T-helper 2 cell treated with Interferon-gamma antibody and Interleukin-4, amounts not matched to agents 5 μg/mL and 100 μg/mL, for 36 hours (primary cell): ENCODE results near the gene TNFRSF14.
"Not testable (repeated sequence)": the region's sequence is repeated elsewhere in the genome, so short reads cannot be mapped to it uniquely, and the experiment has no call there.

Source experiments
- DNase-seq: peaks from one replicate; pipeline ENCODE4 v3.0.0; 2021; ENCODE audit warnings: low spot score
- H3K27ac Mint-ChIP-seq: one replicate; pipeline ENCODE4 v1.8.0; 2021; ENCODE audit warnings: mild to moderate bottlenecking, mixed read lengths
- H3K27me3 Mint-ChIP-seq: one replicate; pipeline ENCODE4 v1.8.0; 2021; ENCODE audit warnings: low read depth, mixed read lengths
- H3K36me3 Mint-ChIP-seq: one replicate; pipeline ENCODE4 v1.8.0; 2021; ENCODE audit warnings: low read depth, mixed read lengths
- H3K4me1 Mint-ChIP-seq: one replicate; pipeline ENCODE4 v1.8.0; 2021; ENCODE audit warnings: low read depth, mixed read lengths
- H3K4me3 Mint-ChIP-seq: one replicate; pipeline ENCODE4 v1.8.0; 2022; ENCODE audit warnings: mild to moderate bottlenecking, moderate library complexity, mixed read lengths
- H3K9me3 Mint-ChIP-seq: one replicate; pipeline ENCODE4 v1.8.0; 2021; ENCODE audit warnings: mixed read lengths

Gene TNFRSF14

DNA sequence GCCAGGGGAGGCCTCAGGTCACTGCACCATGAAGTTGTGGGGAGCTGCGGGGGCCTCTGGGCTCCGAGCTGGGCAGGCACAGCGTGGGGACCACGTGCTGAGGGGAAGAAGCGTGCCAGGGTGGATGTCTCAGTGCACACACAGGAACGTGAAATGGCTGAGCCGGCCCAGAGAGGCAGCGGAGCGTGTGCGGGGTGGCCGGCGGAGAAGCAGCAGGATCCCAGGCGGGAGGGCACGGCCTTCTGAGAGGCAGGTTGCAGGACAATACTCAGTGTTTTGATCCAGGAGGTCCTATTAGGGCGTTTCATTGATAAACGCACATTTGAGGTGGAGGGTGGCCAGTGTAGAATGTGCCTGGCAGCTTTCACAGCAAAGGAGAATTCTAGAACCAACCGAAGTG is 12.9 kb downstream of the TNFRSF14 start:
- Mint-ChIP-seq H3K27ac (no peak overlapping the region), H3K36me3 (peaks cover 12% of the 10 kb centered on the region), H3K27me3 (no peaks in the 10 kb centered on the region), H3K4me1 (peaks cover 4% of the 10 kb centered on the region), H3K4me3 (no peak overlapping the region), H3K9me3 (peaks cover 22% of the 10 kb centered on the region)
- DNase-seq, result no peak

DNA sequence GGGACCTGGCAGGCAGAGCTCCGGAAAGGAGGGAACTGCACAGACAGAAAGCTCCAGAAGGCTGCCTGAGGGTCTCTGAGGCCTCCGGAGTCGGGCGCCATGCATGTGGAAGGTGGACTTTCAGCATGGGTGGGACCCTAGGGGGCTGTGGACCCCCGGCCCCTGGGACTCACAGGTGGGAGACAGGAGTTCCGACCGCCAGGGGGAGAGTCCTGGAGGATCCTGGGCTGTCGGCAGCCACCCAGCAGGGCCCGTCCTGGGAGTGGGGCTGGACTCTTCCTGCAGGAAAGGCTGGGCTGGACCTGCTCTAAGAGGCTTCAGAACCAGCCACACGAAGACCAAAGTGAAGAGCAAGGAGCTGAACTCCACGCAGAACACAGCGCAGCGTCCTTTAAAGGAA is 13.5 kb downstream of the TNFRSF14 start:
- not testable (repeated sequence) for H3K27ac Mint-ChIP-seq, H3K4me1 Mint-ChIP-seq, DNase-seq, H3K27me3 Mint-ChIP-seq, H3K4me3 Mint-ChIP-seq
- Mint-ChIP-seq H3K36me3 (peaks cover 14% of the 10 kb centered on the region), H3K9me3 (peaks cover 25% of the 10 kb centered on the region)

DNA sequence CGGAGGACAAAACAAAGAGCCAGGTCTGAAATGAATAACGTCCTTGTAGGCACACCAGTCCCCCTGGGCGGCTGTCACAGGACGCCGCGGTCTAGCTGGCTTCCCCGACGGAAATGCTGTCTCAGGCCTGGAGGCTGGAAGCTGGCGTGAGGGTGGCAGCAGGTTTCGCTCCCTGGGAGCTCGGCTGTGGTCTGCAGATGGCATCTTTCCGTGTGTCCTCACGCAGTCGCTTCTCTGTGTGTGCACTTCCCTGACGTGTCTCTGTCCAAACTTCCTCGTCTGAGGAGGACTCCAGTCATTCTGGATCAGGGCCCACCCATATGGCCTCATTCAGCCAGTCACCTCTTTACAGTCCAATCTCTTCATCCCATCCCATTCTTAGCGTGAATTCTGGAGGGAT is 14.2 kb downstream of the TNFRSF14 start:
- Mint-ChIP-seq H3K36me3 (peaks cover 14% of the 10 kb centered on the region), H3K9me3 (peaks cover 25% of the 10 kb centered on the region), H3K27ac (no peak overlapping the region), H3K4me1 (peaks cover 5% of the 10 kb centered on the region), H3K4me3 (no peak overlapping the region), H3K27me3 (no peaks in the 10 kb centered on the region)
- DNase-seq, result no peak

DNA sequence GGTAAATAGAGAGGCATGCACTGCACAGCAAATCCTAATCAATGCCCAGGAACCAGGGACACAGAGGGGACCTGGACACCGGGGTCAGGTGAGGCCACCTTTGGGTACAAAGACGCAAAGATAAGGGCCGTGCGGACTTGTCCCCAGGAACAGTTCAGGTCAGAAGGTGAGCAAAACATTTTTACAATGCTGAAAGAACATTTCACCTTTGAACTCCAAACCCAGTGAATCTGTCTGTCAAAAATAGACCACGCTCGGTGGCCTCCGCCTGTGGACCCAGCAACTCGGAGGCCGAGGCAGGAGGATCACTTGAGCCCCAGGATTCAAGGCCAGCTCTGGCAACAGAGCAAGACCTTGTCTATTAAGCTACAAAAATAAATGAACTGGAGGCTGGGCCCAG is 15.2 kb downstream of the TNFRSF14 start:
- DNase-seq, result no peak
- peaks cover 5% of the 10 kb centered on the region for H3K4me1 Mint-ChIP-seq
- H3K9me3 Mint-ChIP-seq, result peaks cover 25% of the 10 kb centered on the region
- H3K27me3 Mint-ChIP-seq, result no peaks in the 10 kb centered on the region
- no peak overlapping the region for H3K4me3 Mint-ChIP-seq
- no peak overlapping the region for H3K27ac Mint-ChIP-seq
- peaks cover 14% of the 10 kb centered on the region for H3K36me3 Mint-ChIP-seq

DNA sequence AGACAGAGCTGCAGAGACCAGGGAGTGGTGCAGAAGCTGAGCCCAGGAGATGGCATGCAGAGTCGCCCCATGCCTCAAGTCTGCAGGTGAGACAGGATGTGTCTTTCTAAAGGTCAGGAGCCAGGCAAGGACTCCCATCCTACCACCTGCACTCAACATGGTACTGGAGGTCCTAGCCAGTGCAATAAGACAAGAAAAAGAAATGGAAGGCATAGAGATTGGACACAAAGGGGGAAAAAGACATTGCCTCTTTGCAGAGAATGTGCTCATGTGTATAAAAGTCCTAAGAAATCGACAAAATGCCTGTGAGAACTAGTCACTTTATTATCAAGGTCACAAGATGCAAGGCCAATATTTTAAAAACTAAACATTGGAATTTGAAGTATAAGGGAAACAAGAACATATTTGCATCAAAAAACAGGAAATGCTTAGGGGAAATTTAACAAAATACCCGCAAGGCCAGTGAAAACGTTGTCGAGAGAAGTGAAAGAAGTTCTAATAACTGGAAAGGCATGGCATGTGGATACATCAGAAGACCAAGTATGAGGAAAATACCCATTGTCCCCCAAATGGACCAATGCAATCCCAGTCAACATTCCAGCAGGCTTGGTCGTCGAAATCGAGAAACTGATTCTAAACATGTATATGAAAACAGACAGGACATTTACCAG is 17.2 kb downstream of the TNFRSF14 start:
- no peak overlapping the region for H3K4me3 Mint-ChIP-seq
- H3K27me3 Mint-ChIP-seq, result no peaks in the 10 kb centered on the region
- no peak for DNase-seq
- H3K9me3 Mint-ChIP-seq, result peaks cover 25% of the 10 kb centered on the region
- H3K27ac Mint-ChIP-seq, result no peak overlapping the region
- peaks cover 14% of the 10 kb centered on the region for H3K36me3 Mint-ChIP-seq
- H3K4me1 Mint-ChIP-seq, result peaks cover 14% of the 10 kb centered on the region

DNA sequence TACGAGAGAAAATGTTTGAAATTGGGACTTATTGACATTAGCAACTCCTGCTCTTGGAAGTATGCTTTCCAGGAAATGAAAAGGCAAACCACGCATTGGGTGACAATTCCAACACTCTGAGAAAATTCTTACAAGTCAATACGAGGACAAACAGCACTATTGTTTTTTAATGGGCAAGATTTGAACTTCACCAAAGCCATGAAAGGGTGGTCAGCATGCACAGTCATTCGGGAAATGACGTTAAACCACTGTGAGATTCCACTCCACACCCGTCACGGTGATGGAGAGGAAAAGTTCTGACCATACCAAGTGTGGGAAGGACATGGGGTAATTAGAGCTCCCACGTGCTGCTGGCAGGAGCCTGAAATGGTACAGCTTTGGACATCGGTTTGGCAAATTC is 18.2 kb downstream of the TNFRSF14 start:
- no peak overlapping the region for H3K27ac Mint-ChIP-seq
- peaks cover 21% of the 10 kb centered on the region for H3K4me1 Mint-ChIP-seq

DNA sequence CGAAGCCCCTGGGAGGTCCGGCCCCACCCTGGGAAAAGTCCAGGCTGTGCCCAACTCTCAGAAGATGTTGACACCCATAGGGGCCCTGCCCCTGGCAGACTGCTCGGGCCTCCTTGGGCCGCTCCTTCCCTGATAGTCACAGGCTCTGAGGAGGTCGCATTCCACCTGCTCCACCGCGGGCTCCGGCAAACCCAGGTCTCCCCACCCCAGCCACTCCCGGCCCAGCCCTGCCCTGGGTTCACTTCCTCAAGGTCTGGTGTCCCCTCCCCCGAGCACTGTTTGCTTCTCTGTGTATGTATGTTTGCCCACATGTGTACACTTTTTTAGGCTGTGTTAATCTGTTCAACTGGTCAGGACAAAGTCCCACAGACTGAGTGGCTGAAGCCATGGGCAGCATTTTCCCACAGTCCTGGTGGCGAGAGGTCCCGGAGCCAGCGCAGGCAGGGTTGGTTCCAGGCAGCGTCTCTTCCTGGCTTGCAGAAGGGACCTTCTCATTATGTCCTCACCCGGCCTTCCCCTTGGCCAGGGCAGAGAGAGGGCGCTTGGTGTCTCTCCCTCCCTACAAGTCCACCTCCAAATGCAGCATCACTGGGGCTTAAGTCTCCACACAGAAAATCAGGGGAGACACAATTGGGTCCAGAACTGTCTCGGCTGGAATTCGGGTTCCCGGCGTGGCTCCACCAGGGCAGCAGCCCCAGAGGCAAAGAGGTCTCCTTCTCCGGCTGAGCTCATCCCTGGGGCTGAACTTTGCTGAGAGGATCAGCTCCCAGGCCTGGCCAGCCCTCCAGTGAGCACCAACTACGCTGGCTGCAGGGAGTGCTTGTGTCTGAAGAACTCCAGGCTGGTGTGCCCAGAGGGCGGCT is 19.9 kb downstream of the TNFRSF14 start:
- Mint-ChIP-seq H3K36me3 (peaks cover 16% of the 10 kb centered on the region), H3K27ac (peak overlapping the region; percentile 62), H3K9me3 (peaks cover 22% of the 10 kb centered on the region), H3K4me3 (no peak overlapping the region), H3K4me1 (peaks cover 31% of the 10 kb centered on the region), H3K27me3 (no peaks in the 10 kb centered on the region)
- no peak for DNase-seq

More for the DNA sequence above, 18.2 kb downstream of the TNFRSF14 start:
- Mint-ChIP-seq H3K36me3 (peaks cover 17% of the 10 kb centered on the region), H3K27me3 (no peaks in the 10 kb centered on the region), H3K4me3 (no peak overlapping the region), H3K9me3 (peaks cover 25% of the 10 kb centered on the region)
- DNase-seq, result no peak

DNA sequence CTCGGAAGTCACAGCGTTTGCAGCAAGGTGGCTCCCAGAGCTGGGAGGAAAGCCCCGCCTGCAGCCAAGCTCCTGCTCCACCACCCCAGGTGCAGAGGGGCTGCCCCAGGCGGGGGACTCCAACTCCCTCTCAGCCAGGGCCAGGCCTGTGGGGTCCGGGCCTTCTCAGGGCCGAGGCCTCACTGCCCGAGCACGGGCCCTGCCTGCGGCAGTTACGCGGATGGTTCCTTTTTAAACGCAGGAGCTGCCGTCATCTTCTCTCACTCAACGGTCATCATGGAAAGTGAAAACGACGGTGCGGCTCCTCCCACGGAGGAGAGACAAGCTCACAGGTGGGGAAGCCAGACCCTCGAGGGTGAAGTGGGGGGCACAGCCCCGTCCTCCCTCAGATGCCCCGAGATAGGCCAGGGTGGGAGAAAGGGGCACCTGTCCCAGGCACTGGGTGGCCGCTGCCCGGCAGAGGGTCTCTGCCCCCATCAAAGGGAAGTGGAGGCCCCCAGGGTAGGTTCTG is 21.4 kb downstream of the TNFRSF14 start:
- peaks cover 40% of the 10 kb centered on the region for H3K4me1 Mint-ChIP-seq
- peak overlapping the region; percentile 57 for H3K4me3 Mint-ChIP-seq
- not testable (repeated sequence) for H3K27me3 Mint-ChIP-seq, DNase-seq
- peaks cover 19% of the 10 kb centered on the region for H3K36me3 Mint-ChIP-seq
- H3K9me3 Mint-ChIP-seq, result peaks cover 17% of the 10 kb centered on the region
- peak overlapping the region; percentile 95 for H3K27ac Mint-ChIP-seq

DNA sequence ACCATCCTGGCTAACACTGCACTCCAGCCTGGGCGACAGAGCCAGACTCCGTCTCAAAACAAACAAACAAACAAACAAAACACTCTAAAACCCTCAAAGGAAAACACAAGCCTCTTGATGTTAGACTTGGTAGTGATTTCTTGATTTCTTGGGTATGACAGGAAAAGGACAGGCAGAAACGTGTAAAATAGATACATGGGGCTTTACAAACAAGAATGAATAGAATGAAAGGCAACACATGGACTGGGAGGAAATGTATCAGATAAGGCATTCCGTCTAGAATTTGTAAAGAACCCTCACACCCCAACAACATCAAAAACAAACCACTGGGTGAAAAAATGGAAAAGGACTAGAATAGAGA is 22.6 kb downstream of the TNFRSF14 start:
- Mint-ChIP-seq H3K27me3 (no peaks in the 10 kb centered on the region), H3K36me3 (peaks cover 12% of the 10 kb centered on the region), H3K27ac (peak overlapping the region; percentile 95), H3K4me1 (peaks cover 43% of the 10 kb centered on the region), H3K4me3 (peak overlapping the region; percentile 57), H3K9me3 (peaks cover 6% of the 10 kb centered on the region)
- DNase-seq, result no peak

DNA sequence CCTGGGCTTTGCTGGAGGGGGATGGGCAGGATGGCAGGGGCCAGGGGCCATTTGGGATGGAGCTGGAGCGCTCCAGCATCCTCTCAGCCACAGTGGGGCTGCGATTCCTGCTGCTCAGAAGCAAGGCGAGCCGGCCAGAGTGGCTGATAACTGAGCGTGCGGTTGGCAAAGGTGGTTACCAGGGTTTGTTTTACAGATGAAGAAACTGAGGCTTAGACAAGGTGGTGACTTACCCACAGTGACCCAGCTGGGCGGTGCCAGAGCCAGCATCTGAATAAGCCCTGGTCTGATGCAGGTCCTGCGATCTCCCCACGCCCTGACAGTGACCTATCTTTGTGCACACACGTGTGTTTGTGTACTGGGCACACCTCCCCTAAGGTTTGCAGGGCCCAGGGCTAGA is 24.5 kb downstream of the TNFRSF14 start:
- H3K36me3 Mint-ChIP-seq, result peaks cover 7% of the 10 kb centered on the region
- H3K27ac Mint-ChIP-seq, result no peak overlapping the region
- H3K9me3 Mint-ChIP-seq, result no peaks in the 10 kb centered on the region
- no peak for DNase-seq
- no peak overlapping the region for H3K4me3 Mint-ChIP-seq
- H3K4me1 Mint-ChIP-seq, result peaks cover 50% of the 10 kb centered on the region
- no peaks in the 10 kb centered on the region for H3K27me3 Mint-ChIP-seq

DNA sequence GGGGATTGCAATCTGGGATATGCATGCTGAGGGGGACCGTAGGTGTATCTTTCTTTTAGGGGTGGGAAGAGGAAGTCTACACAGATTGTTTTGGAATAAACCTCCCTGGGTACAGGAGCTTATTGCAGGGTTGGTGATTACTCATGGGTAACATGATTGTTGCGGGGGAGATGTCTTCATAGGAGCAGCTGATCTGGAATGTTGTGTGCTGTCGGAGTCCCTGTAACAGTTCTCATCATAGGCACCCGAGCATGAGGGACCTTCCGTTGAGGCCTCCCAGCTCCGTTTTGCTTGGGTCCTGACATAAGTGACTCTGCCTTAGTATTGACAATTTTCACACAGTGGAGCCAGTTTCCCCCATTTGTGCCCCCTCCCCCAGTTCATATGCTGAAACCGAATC is 26.2 kb downstream of the TNFRSF14 start:
- Mint-ChIP-seq H3K27me3 (no peaks in the 10 kb centered on the region), H3K36me3 (peaks cover 7% of the 10 kb centered on the region), H3K27ac (no peak overlapping the region), H3K9me3 (no peaks in the 10 kb centered on the region), H3K4me1 (peaks cover 45% of the 10 kb centered on the region), H3K4me3 (no peak overlapping the region)
- no peak for DNase-seq

DNA sequence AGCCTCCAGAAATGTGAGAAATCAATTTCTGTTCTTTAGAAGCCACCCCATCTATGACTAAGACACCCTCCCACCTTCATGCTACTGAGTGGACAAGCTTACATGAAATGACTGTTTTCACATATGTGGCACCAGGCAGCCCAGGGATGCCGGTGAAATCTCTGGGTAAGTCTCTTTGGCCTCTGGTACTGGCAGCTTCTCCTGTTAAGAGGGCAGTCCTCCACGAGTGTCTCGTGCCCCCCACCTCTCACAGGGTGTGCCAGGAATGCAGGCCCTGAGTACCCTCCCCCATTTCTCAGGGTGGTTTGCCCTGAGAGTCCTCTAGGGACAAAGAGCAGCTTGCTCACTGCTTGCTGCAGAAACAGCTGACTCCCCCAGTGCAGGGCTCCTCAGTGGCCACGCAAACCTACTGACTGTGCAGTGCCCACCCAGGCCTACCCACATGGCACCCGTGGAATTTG is 27.2 kb downstream of the TNFRSF14 start:
- Mint-ChIP-seq H3K4me1 (peaks cover 42% of the 10 kb centered on the region), H3K4me3 (peak overlapping the region; percentile 92), H3K27me3 (no peaks in the 10 kb centered on the region), H3K27ac (peak overlapping the region; percentile 45), H3K36me3 (peaks cover 7% of the 10 kb centered on the region), H3K9me3 (no peaks in the 10 kb centered on the region)
- DNase-seq, result peak; percentile 38

DNA sequence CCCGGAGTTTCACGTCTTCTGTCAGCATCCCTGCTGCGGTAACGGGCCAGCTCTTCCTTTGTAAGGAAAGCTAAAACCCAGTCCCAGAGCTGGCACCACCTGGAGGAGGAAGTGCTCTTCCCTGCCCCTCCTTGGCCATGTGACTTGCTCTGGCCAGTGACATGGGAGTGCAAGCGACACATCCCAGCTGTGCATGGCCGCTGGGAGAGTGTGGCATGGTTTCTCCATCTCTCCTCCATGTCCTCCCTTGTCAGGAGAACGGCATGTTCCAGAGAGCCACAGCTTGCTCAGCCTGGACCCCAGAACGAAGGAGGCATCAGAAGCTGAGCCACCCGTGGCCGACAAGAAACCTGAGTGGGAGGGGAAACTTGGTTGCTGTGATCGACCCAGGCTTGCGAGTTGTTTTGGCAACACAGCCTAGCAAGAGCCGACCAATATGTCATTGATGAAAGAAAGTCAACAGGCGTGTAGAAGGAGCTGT is 27.7 kb downstream of the TNFRSF14 start:
- H3K27ac Mint-ChIP-seq, result peak overlapping the region; percentile 96
- no peaks in the 10 kb centered on the region for H3K27me3 Mint-ChIP-seq
- peak; percentile 32 for DNase-seq
- peaks cover 36% of the 10 kb centered on the region for H3K4me1 Mint-ChIP-seq
- peaks cover 5% of the 10 kb centered on the region for H3K36me3 Mint-ChIP-seq
- H3K4me3 Mint-ChIP-seq, result peak overlapping the region; percentile 92
- no peaks in the 10 kb centered on the region for H3K9me3 Mint-ChIP-seq

DNA sequence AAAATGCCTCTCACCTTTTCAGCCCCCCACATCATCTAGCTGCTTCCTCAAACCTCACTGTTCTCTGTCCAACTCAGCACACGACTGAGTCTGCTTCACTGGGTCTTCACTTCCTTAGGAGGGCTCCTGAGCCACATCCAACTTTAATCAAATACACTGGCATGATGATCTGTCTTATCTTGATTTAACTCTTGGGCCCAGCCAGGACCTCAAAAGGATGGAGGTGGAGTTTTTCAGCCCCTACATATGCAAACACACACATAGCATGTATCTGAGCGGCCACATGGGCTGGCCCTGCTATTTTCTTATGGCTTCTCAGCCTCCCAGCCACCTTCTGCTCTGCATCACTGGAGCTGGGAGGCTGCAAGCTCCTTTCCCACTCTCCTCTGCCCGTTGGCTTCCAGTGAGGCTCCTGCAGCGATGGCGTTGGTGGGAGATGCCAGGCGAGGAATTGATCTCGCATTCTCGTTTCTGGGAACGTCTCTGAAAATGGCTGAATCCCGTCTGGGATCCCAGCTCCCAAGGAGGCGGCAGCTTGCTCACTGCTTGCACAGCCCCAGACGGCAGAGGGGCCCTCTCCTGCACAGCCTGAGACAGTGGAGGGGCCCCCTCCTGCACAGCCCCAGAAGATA is 28.6 kb downstream of the TNFRSF14 start:
- Mint-ChIP-seq H3K4me3 (peak overlapping the region; percentile 92), H3K4me1 (peaks cover 32% of the 10 kb centered on the region), H3K27me3 (no peaks in the 10 kb centered on the region), H3K27ac (peak overlapping the region; percentile 96), H3K9me3 (no peaks in the 10 kb centered on the region), H3K36me3 (peaks cover 7% of the 10 kb centered on the region)
- DNase-seq, result no peak
